ENCODE measurements around the gene GLB1L2. TPM values are rescaled to one million over a fixed set of nuclear protein-coding genes. Genes with fewer than 3 reads are reported as not detected.

GLB1L2 gene
- polyA plus RNA-seq, 1 of the 3 experiments (the other 2 are of a cell fraction) = 3.4 TPM

- H3K4me1 ChIP-seq (ENCODE audit: control insufficient read depth in 1 of 2, insufficient read depth in 2 of 2, low read depth in 1 of 2, low read length in 1 of 2) = no peaks in the 10 kb centered on the region; a peak in 1 of 4 replicates
- no peak overlapping the region for H2AFZ ChIP-seq (ENCODE audit: low read depth)
- no peaks in the 10 kb centered on the region for H4K20me1 ChIP-seq (ENCODE audit: insufficient read depth)
- no peaks in the 10 kb centered on the region for H3K36me3 ChIP-seq (replicated peaks in 1 of 2; ENCODE audit: control insufficient read depth in 1 of 2, insufficient read depth in 2 of 2, low read length in 1 of 2)
- no peaks in the 10 kb centered on the region for H3K27me3 ChIP-seq (ENCODE audit: insufficient read depth)
- no peaks in the 10 kb centered on the region for H3K9me3 ChIP-seq
- no peaks in the 10 kb centered on the region for H3F3A ChIP-seq (replicated peaks; ENCODE audit: insufficient read depth)
- no peak for TF ChIP-seq REST (IDR thresholded peaks at IDR 0.05; ENCODE audit: low read depth, low read length)
- TF ChIP-seq SIN3A (IDR thresholded peaks at IDR 0.05; ENCODE audit: borderline replicate concordance, low read depth, low read length) = no peak
- no peak for TF ChIP-seq ELF1 (IDR thresholded peaks at IDR 0.05)
- no peak for TF ChIP-seq CHD2 (IDR thresholded peaks at IDR 0.05; ENCODE audit: low read length, partially characterized antibody)
- TF ChIP-seq FOXM1 (IDR thresholded peaks at IDR 0.05; ENCODE audit: low read depth) = no peak
- TF ChIP-seq RXRA (IDR thresholded peaks at IDR 0.05; ENCODE audit: borderline replicate concordance, low read depth) = no peak
- no peak for TF ChIP-seq TEAD4 (IDR thresholded peaks at IDR 0.05; ENCODE audit: borderline replicate concordance, insufficient read depth)
- no peak for TF ChIP-seq RAD21 (IDR thresholded peaks at IDR 0.05; ENCODE audit: low read length)
- TF ChIP-seq FOXJ3 (CRISPR knock-in tag; IDR thresholded peaks at IDR 0.05) = no peak
- TF ChIP-seq RCOR1 (IDR thresholded peaks at IDR 0.05; ENCODE audit: low read length) = no peak
- no peak for TF ChIP-seq USF2 (IDR thresholded peaks at IDR 0.05; ENCODE audit: borderline replicate concordance, low read depth, low read length)
- TF ChIP-seq USF1 (IDR thresholded peaks at IDR 0.05; ENCODE audit: borderline replicate concordance, low read depth) = no peak
- no peak for TF ChIP-seq NFIC (IDR thresholded peaks at IDR 0.05; ENCODE audit: borderline replicate concordance)
- TF ChIP-seq POLR2AphosphoS5 (IDR thresholded peaks at IDR 0.05; ENCODE audit: low read depth, low read length) = no peak
- TF ChIP-seq MXI1 (IDR thresholded peaks at IDR 0.05; ENCODE audit: low read depth, low read length) = no peak
- no peak for TF ChIP-seq SMC3 (IDR thresholded peaks at IDR 0.05; ENCODE audit: low read depth, low read length)
- TF ChIP-seq CTCF (IDR thresholded peaks at IDR 0.05) = no peak
- no peak for TF ChIP-seq EP300 (IDR thresholded peaks at IDR 0.05; ENCODE audit: borderline replicate concordance in 1 of 2, low read depth in 1 of 2, low read length in 1 of 2)
- no peak for TF ChIP-seq TAF1 (IDR thresholded peaks at IDR 0.05; ENCODE audit: borderline replicate concordance, low read depth, low read length)
- no peak overlapping the region for H3K9ac ChIP-seq
- H3K27ac ChIP-seq (ENCODE audit: low read depth in 2 of 2, low read length in 1 of 2) = no peak overlapping the region
- no peaks in the 10 kb centered on the region for H3K79me2 ChIP-seq (ENCODE audit: insufficient read depth)
- DNase-seq = no peak
- H3K9me2 ChIP-seq = no peaks in the 10 kb centered on the region
- no peak overlapping the region for H3K4me2 ChIP-seq
- no peak overlapping the region for H3K4me3 ChIP-seq (ENCODE audit: low read depth in 2 of 2, low read length in 1 of 2)
- CTCF ChIA-PET = interaction anchor here (0.6 kb wide), 1 partner anchor 505 kb away, joined by 3 read pairs; no protein-coding TSS in a partner anchor
- POLR2A ChIA-PET = no interaction called here
- 77% methylated on average over 29 of the region's 32 CpGs for WGBS (ENCODE audit: low lambda C conversion rate)
Measured at GRCh38 chr11:134362192-134362901, 30.6 kb downstream of the GLB1L2 start.
